Liver (tissue), 9 donors: ENCODE results near the gene FAM9A. TPM values are rescaled to one million over a fixed set of nuclear protein-coding genes. Genes with fewer than 3 reads are reported as not detected.

Experiments used
- DNase-seq: peaks from one replicate; pipeline ENCODE4 v3.0.0-alpha.2; 2017; ENCODE audit warnings: low spot score
- H3K27ac ChIP-seq, 2 donors: one replicate each; pipeline ENCODE4 v1.7.0; 2013; ENCODE audit warnings: inconsistent platforms in 2 of 2, low read length in 2 of 2, control low read depth in 1 of 2, low read depth in 1 of 2, mild to moderate bottlenecking in 1 of 2
- H3K27me3 ChIP-seq, 4 donors: one replicate each; pipeline versions ENCODE4 v1.6.1 to v1.7.0; 2013; ENCODE audit warnings: low read length in 3 of 4, inconsistent platforms in 1 of 4, mild to moderate bottlenecking in 1 of 4, moderate library complexity in 1 of 4; ENCODE audit not compliant: control insufficient read depth in 4 of 4, insufficient read depth in 4 of 4
- H3K36me3 ChIP-seq, 4 donors: one replicate each; pipeline versions ENCODE4 v1.6.1 to v1.7.0; 2013; ENCODE audit warnings: low read length in 3 of 4, mild to moderate bottlenecking in 3 of 4, low read depth in 1 of 4, moderate library complexity in 1 of 4; ENCODE audit not compliant: control insufficient read depth in 4 of 4, insufficient read depth in 3 of 4
- H3K4me1 ChIP-seq, 4 donors: one replicate each; pipeline versions ENCODE4 v1.6.1 to v1.7.0; 2013; ENCODE audit warnings: low read length in 3 of 4, mild to moderate bottlenecking in 3 of 4, moderate library complexity in 1 of 4; ENCODE audit not compliant: control insufficient read depth in 4 of 4, insufficient read depth in 4 of 4
- H3K4me3 ChIP-seq, 3 donors: one replicate each; pipeline versions ENCODE4 v1.6.1 to v1.7.0; 2013; ENCODE audit warnings: low read length in 3 of 3, control low read depth in 1 of 3, low read depth in 1 of 3, mild to moderate bottlenecking in 1 of 3
- H3K9ac ChIP-seq, 2 donors: one replicate each; pipeline ENCODE4 v1.7.0; 2013; ENCODE audit warnings: low read length in 2 of 2, mild to moderate bottlenecking in 2 of 2, moderate library complexity in 2 of 2, control low read depth in 1 of 2, low read depth in 1 of 2
- H3K9me3 ChIP-seq, 4 donors: one replicate each; pipeline versions ENCODE4 v1.6.1 to v1.7.0; 2013; ENCODE audit warnings: low read length in 3 of 4; ENCODE audit not compliant: control insufficient read depth in 4 of 4
- EGR1 ChIP-seq, 2 donors: IDR thresholded peaks; 2 replicates each; pipeline ENCODE4 v1.6.1; 2016 to 2018; ENCODE audit warnings: antibody characterized with exemption in 2 of 2, low read depth in 2 of 2
- FOXA1 ChIP-seq: IDR thresholded peaks from 2 replicates; pipeline ENCODE4 v1.6.1; 2016; ENCODE audit warnings: antibody characterized with exemption
- FOXA2 ChIP-seq: IDR thresholded peaks from 2 replicates; pipeline ENCODE4 v1.6.1; 2016; ENCODE audit warnings: antibody characterized with exemption
- GABPA ChIP-seq, 2 donors: IDR thresholded peaks in 1 of 2; conservative IDR thresholded peaks in 1 of 2; 2 replicates each; pipeline ENCODE4 v1.6.1; 2016; ENCODE audit warnings: antibody characterized with exemption in 2 of 2, mild to moderate bottlenecking in 1 of 2, moderate library complexity in 1 of 2
- HNF4A ChIP-seq, 2 donors: conservative IDR thresholded peaks; 2 replicates each; pipeline ENCODE4 v1.6.1; 2016; ENCODE audit warnings: antibody characterized with exemption in 2 of 2, mild to moderate bottlenecking in 2 of 2
- HNF4G ChIP-seq: IDR thresholded peaks from 2 replicates; pipeline ENCODE4 v1.6.1; 2016; ENCODE audit warnings: antibody characterized with exemption
- JUND ChIP-seq, 2 donors: IDR thresholded peaks; 2 replicates each; pipeline ENCODE4 v1.6.1; 2016; ENCODE audit warnings: antibody characterized with exemption in 2 of 2
- MAX ChIP-seq: IDR thresholded peaks from 2 replicates; pipeline ENCODE4 v1.6.1; 2016; ENCODE audit warnings: antibody characterized with exemption
- NR2F2 ChIP-seq: IDR thresholded peaks from 2 replicates; pipeline ENCODE4 v1.6.1; 2016; ENCODE audit warnings: antibody characterized with exemption
- RAD21 ChIP-seq, 2 donors: IDR thresholded peaks; 2 replicates each; pipeline ENCODE4 v1.6.1; 2016; ENCODE audit warnings: antibody characterized with exemption in 2 of 2, mild to moderate bottlenecking in 2 of 2
- REST ChIP-seq: IDR thresholded peaks from 2 replicates; pipeline ENCODE4 v1.6.1; 2016; ENCODE audit warnings: antibody characterized with exemption, mild to moderate bottlenecking
- RXRA ChIP-seq, 2 donors: IDR thresholded peaks; 2 replicates each; pipeline ENCODE4 v1.6.1; 2017 to 2018; ENCODE audit warnings: antibody characterized with exemption in 2 of 2, mild to moderate bottlenecking in 1 of 2
- TAF1 ChIP-seq: conservative IDR thresholded peaks from 2 replicates; pipeline ENCODE4 v1.6.1; 2016; ENCODE audit warnings: antibody characterized with exemption, mild to moderate bottlenecking
- YY1 ChIP-seq: IDR thresholded peaks from 2 replicates; pipeline ENCODE4 v1.6.1; 2016; ENCODE audit warnings: antibody characterized with exemption, mild to moderate bottlenecking
- ZBTB33 ChIP-seq: IDR thresholded peaks from 2 replicates; pipeline ENCODE4 v1.6.1; 2016; ENCODE audit warnings: antibody characterized with exemption
- WGBS: extraction: QIAGEN DNeasy Blood & Tissue Kit; methylation state at CpG from one replicate; pipeline ENCODE4 v1.1.7; 2013; 5-methylcytosine and 5-hydroxymethylcytosine counted together
- polyA plus RNA-seq, 2 donors: library from polyadenylated mRNA; stranded (reverse) in 1 of 2; unstranded in 1 of 2; fragments of 200-250 nt in 1 of 2; fragments of >200 nt in 1 of 2; fragmentation: Nextera tagmentation in 1 of 2; extraction: Ambion mirVana in 1 of 2; gene quantifications; one replicate each; pipeline versions ENCODE4 v1.2.1 to v1.2.3, GENCODE V29; 2013 to 2015
- total RNA-seq, 2 donors: library from RNA; depleted of rRNA; stranded (reverse); fragments of >200 nt; gene quantifications; one replicate each; pipeline ENCODE4 v1.2.3, GENCODE V29; 2014
- TF ChIP-seq, protein P1 (sequence below): fragments of 150-350 bp; IDR thresholded peaks from 2 replicates; pipeline ENCODE4 v1.5.1; 2017; ENCODE audit warnings: improper control_type of control experiment, low read depth, low read length; ENCODE audit not compliant: missing input control
- TF ChIP-seq, protein P2 (sequence below): IDR thresholded peaks from 2 replicates; pipeline ENCODE4 v1.6.1; 2016; ENCODE audit warnings: antibody characterized with exemption
- donor health status: healthy.
- donor health status: healthy.
- donor health status: healthy.
- donor health status: healthy.
- donor health status: healthy.

FAM9A gene
- total and polyA plus RNA-seq, 4 donors, result 0.51 TPM; not detected in 3

DNA sequence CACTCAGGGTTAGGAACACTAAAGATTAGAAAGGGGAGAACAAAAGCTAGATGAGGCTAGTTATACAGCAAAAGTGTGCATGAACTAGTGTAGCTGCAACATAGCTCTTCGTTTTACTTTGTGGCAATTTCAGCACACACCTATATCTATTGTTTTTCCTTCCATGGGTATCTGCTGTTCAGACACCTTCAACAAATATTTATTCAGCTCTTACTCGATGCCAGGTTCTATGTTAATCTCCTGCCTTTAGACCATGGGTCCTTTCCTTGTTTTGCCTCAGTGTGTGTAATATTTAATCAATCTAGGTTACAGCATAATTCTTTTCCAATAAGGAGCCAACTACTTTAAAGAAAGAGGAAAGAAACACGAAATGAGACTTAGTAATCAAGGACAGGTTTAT, 10.4 kb upstream of the FAM9A start:
- Histone ChIP-seq H3K4me3 (no peak overlapping the region), H3K4me1 (no peaks in the 10 kb centered on the region), H3K27ac (no peak overlapping the region), H3K27me3 (no peaks in the 10 kb centered on the region), H3K9me3 (no peaks in the 10 kb centered on the region), H3K36me3 (no peaks in the 10 kb centered on the region), H3K9ac (no peak overlapping the region)
- WGBS, result 38% methylated on average over 3 of the region's 3 CpGs
- TF ChIP-seq RAD21 (IDR thresholded peaks at IDR 0.05), result no peak
- TF ChIP-seq, protein P1, sequence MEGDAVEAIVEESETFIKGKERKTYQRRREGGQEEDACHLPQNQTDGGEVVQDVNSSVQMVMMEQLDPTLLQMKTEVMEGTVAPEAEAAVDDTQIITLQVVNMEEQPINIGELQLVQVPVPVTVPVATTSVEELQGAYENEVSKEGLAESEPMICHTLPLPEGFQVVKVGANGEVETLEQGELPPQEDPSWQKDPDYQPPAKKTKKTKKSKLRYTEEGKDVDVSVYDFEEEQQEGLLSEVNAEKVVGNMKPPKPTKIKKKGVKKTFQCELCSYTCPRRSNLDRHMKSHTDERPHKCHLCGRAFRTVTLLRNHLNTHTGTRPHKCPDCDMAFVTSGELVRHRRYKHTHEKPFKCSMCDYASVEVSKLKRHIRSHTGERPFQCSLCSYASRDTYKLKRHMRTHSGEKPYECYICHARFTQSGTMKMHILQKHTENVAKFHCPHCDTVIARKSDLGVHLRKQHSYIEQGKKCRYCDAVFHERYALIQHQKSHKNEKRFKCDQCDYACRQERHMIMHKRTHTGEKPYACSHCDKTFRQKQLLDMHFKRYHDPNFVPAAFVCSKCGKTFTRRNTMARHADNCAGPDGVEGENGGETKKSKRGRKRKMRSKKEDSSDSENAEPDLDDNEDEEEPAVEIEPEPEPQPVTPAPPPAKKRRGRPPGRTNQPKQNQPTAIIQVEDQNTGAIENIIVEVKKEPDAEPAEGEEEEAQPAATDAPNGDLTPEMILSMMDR, result no peak
- TF ChIP-seq JUND (IDR thresholded peaks at IDR 0.05), result no peak
- TF ChIP-seq NR2F2, result no peak
- TF ChIP-seq, protein P2, sequence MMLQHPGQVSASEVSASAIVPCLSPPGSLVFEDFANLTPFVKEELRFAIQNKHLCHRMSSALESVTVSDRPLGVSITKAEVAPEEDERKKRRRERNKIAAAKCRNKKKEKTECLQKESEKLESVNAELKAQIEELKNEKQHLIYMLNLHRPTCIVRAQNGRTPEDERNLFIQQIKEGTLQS, result no peak
- TF ChIP-seq RXRA (IDR thresholded peaks at IDR 0.05), result no peak
- no peak for TF ChIP-seq FOXA1
- TF ChIP-seq ZBTB33, result no peak
- TF ChIP-seq TAF1, result no peak
- TF ChIP-seq HNF4G, result no peak
- no peak for TF ChIP-seq YY1
- no peak for TF ChIP-seq FOXA2
- TF ChIP-seq GABPA (IDR thresholded peaks at IDR 0.05 in 1 of 2, conservative IDR thresholded peaks at IDR 0.05 in 1 of 2), result no peak
- TF ChIP-seq MAX, result no peak
- no peak for TF ChIP-seq EGR1 (IDR thresholded peaks at IDR 0.05; ENCODE audit: low read depth in 2 of 2)
- TF ChIP-seq HNF4A (conservative IDR thresholded peaks at IDR 0.05), result no peak
- no peak for DNase-seq

DNA sequence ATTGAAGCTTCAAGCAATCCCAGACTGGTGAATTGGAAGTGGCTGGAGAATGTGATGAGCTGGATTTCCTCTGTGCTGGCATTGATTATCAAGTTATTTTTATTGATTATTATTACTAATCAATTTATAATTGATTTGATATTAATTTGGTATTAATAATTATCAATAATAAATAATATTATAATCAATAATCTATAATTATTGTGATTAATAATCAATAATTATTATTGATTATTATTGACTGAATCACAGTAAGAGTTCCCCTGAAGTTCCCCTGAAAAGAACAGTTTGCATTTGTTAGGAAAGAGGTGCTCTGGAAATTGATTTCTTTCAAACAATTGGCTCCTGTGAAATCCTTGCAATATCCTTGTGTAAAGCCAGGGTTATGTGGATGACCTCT, 7.5 kb upstream of the FAM9A start:
- Histone ChIP-seq H3K4me1 (no peaks in the 10 kb centered on the region), H3K4me3 (no peak overlapping the region), H3K9ac (no peak overlapping the region), H3K9me3 (no peaks in the 10 kb centered on the region), H3K36me3 (no peaks in the 10 kb centered on the region), H3K27me3 (no peaks in the 10 kb centered on the region), H3K27ac (no peak overlapping the region)
- no peak for DNase-seq
- TF ChIP-seq RXRA (IDR thresholded peaks at IDR 0.05), result no peak
- no peak for TF ChIP-seq GABPA (IDR thresholded peaks at IDR 0.05 in 1 of 2, conservative IDR thresholded peaks at IDR 0.05 in 1 of 2)
- TF ChIP-seq, protein P2, result no peak
- no peak for TF ChIP-seq EGR1 (IDR thresholded peaks at IDR 0.05; ENCODE audit: low read depth in 2 of 2)
- no peak for TF ChIP-seq NR2F2
- no peak for TF ChIP-seq FOXA1
- no peak for TF ChIP-seq REST
